Stimulated activated CD8-positive, alpha-beta memory T cell treated with anti-CD3 and anti-CD28 coated beads, Interleukin-7, amount 100 ng/mL, for 1 hour (primary cell): Measurements from ENCODE around the gene KATNAL2.

Source experiments
- DNase-seq, 2 donors: peaks; one replicate each; pipeline ENCODE4 v3.0.0-alpha.2; 2020; ENCODE audit warnings: low read depth in 2 of 2

Gene KATNAL2

DNA sequence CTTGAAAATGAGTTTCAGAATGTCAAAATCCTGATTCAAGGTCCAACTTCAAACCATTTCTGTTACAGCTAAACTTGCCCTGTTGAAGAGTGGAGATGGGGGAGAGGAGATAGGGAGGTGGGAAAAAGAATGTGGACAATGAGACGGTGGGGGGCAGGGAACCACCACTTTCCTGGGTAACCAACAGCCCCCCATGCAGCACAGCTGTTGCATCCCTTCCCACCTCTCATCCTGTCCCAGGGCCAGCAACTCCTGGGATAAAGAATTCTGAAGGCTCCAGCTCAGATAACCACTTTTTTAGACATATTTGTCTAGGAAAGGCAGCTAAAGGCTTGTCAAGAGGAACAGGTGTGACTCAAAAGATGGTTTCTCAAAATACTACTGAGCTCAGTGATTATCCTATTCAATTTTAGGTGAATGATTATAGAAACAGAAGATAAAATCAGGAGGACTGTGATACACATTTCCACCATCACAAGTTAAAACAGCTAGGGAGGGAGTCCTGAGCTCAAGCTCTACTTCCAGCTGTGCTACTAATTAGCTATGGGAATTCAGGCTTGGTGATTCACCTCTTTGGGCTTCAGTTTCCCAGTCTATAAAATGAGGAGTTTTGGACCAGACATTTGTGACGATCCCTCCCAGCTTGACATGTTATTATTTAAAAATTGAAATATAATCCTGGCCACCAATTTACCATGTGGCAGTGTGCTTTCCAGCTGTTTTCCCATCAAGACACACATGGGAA, 196.6 kb downstream of the KATNAL2 start:
- DNase-seq: no peak

DNA sequence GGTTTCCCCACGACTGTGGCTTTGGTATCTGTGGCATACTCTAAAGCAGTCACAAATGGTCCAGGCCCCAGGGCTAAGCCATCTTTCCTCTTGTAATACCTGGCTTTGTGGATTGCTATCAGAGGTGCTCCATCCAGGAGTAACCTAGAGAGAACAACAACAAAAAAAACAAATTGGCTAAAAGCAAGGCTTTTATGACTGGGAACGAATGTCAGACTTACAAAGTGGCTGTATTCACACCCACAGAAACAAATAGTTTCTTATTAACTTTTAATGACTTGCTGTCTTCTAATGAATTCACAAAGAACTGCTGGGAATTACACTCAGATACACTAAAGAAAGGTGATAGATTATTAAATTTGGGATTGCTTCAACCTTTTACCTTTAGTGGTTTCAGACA, 197.8 kb downstream of the KATNAL2 start:
- no peak for DNase-seq

DNA sequence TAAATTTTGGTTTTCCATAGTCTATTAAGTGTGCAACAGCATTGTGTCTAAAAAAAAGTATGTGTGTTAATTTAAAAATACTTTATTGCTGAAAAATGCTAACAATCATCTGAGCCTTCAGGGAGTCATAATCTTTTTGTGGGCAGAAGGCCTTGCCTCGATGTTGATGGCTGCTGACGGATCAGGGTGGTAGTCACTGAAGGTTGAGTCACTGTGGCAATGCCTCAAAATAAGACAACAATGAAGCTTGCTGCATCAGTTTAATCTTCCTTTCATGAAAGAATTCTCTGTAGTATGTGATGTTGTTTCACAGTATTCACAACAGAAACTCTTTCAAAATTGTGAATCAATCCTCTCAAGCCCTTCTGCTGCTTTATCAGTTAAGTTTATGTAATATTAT, 201.6 kb downstream of the KATNAL2 start:
- no peak for DNase-seq

DNA sequence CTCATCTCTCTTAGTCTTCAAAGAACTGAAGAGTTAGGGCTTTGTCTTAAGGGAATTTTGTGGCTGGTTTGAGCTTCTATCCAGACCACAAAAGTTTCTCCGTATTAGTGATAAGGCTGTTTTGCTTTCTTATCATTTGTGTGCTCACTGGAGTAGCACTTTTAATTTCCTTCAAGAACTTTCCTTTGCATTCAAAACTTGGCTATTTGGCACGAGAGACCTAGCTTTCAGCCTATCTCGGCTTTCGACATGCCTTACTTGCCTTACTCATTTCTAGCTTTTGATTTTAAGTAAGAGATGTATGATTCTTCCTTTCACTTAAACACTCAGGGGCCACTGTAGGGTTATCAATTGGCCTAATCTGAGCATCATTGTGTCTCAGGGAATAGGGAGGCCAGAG, 203.0 kb downstream of the KATNAL2 start:
- DNase-seq: no peak

DNA sequence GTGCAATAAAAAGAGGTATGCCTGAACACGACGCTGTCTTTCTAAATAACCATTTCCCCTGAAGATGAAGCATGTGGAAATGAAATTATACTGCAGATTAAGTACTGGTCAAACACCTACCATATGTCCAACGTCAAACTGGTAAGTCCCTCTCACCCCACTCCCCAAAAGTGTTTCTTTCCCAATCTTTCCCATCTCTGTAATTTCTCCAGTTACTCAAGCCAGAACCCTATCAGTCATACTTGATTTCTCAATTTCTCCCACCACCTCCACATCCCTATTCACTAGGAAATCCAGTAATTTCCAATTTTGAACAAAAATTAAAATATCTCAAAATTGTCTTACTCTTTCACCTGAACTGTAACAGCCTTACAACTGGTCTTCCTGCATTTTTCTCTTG, 203.7 kb downstream of the KATNAL2 start:
- DNase-seq: no peak

DNA sequence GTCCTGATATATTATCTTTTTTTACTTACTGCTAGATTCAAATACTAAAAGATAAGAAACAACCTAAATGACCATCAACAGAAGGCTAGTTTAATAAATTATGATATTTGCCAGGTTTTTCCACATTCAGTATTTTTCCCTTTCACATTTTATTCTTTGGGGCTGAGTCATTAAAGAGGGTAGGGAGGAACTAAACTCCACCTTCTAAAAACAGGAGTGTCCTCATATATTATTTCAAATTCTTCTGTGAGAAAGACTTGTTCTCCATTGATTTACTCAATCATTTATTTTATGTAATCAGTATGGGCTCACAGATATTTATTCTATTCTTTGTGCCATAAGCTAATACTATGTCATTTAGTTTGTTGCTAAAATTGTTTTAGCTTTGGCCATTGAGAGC, 223.9 kb downstream of the KATNAL2 start:
- no peak for DNase-seq

DNA sequence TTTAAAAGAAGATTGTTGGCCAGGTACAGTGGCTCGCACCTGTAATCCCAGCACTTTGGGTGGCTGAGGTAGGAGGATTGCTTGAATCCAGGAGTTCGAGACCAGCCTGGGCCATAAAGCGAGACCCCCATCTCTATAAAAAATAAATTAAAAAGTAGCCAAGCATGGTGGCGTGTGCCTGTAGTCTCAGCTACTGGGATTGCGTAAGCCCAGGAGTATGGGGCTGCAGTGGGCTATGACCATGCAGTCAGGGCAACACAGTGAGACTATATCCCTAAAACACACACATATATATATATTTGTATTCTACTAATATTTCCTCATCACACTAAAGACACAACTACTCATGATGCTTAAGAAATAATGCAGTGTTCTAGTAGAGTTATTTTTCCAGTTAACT, 225.8 kb downstream of the KATNAL2 start:
- no peak for DNase-seq

DNA sequence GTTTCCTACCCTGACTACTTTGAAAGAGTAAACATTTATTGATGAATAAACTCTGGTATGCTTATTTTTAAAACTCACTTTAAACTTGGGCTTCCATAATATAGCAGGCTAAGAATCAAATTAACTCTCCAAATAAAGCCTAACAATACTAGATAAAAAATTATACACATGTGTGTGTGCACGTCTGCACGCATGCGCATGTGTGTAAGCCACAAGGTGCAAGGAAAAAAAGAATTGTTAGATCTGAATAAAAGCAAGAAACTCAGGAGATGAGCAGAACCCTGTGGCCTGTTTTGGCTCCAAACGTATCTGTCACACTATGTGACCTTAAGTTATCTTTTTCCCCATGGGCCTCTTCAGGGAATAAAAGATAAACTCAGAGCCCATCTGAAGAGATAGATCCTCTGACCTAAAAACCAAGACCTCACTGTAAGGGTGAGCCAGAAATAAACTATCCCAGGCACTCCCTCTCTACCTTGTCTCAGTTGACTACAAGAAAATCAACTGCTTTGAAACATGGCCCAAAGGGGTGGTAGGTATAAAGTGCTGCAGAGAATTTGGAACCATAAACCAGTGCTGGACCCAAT, 226.6 kb downstream of the KATNAL2 start:
- DNase-seq: no peak

DNA sequence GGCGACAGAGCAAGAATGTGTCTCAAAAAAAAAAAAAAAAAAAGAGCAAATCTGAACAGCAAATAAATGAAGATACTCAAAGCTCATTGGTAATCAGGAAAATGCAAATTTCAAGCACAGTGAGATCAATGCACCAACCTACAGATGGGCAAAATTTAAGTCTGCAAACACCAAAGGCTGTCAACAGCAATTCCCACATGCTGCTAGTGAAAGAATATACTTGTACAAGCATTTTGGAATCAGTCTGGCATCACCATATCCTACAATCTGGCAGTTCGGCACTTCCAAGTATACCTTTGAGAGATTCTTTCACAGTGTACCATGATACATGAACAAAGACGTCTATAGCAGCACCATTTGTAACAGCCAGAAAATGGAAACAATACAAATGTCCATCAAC, 228.8 kb downstream of the KATNAL2 start:
- DNase-seq: no peak

DNA sequence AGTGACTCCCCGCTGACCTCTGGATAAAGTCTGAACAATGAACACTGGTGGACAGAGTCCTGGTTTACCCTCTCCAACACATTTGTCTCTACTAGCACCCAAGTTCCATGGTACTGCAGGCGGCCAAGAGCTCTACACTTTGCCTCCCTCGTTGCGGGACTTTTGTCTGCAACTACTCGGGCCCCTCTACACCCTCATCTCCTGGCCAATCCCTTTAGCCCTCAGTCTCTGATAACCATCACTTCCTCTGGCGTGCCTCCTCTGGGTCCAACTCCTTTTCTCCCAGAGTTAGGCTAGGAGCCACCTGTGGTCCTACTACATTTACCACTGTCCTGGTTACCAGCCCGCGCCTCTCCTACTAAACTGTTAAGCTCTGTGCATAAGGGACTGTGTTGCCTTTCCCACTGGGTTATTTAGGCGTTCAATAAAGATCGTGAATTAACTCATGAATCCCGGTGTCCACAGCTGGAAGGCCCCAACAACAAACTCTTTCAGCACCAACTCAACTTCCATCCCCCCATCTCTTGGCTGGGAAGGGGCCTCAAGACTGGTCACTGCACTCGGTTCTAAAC, 232.1 kb downstream of the KATNAL2 start:
- no peak for DNase-seq

DNA sequence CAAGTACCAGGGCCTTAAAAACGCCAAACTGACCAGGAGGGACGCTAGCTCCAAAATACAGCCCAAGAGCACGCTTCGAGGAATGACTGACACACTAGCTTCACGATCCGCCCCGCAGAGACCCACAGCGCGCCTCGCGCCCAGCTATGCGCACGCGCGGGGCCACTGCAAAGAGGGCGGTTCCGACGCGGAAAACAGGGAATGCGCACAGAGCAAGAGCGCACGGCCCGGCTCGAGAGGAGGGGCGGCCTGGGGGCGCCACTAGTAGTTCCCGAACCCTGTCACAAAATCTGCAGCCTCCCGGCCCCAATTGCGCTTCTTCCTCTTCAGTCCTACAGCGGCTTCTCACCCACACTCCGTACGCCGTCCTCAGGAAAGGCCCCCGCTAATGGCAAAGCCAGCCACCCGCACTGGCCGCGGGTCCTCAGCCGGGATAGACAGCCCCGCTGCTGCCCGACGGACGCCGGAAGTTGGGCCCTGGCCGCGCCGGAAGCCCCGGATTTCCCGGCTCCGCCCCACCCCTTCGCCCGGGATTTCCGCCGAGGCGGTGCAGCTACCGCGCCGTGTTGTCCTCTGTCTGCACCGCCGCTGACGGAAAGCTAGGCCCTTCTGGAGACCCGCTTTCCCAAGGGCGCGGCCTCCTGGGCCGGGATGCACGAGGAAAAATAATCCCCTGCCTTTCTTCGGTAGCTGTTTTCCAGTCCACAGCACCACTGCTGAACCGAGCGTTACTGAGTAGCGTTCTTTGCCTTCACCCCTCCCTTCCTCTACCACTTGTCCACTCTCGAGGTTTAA, 232.8 kb downstream of the KATNAL2 start, which contains the start of gene HDHD2:
TSS of gene HDHD2 (minus strand) at position 472 of the 795 bp plus-strand sequence. CDS start 14,061 bp downstream, outside the sequence.
- peak; percentile 53 to 57 for DNase-seq

DNA sequence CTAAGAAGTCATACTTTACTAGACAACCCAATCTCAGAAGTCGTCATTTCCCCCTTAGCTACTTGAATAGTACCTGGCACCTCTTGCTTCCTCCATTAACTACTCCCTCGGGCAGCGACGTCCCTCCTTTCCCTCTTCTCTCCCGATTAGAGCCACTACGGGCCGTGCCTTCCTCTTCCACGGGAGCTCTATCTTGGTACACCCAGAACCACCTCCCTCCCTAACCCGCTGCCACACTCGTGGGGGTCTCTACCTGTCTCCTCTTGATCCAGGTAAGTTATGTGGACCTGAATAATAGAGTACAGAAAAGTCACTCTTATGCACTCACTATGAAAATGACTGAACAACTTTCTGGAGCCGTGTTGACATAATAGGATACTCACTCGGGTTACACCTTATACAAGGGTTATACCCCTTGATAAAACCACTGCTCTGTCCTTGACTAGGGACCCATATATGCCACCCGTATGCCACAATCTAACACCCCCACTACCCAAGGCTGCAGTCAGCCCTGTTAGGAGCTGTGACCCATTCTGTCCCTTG, 233.5 kb downstream of the KATNAL2 start:
- no peak for DNase-seq

DNA sequence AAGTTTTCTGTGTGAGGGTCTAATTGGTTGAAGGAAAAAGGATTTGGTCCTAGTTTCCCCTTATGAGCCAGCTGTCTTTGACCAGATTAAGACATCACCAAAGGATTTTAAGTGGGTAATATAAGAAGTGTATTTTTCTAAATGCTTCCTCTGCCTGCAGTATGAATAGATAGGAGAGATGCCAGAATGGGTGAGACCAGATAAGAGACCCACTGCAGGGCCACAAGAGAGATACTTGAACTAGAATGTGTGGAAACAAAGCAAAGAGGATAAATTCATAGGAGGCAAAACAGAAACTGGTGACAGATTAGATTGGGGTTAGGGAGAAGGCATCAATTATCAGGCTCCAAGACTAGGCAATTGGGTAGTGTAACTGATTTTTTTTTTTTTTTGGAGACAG, 234.0 kb downstream of the KATNAL2 start:
- no peak for DNase-seq
